CMK (cell line): ENCODE data around the gene GPC5.

Experiments used
- DNase-seq: peaks from one replicate; pipeline ENCODE4 v3.0.0-alpha.2; 2010; ENCODE audit warnings: low read depth

Gene GPC5

DNA sequence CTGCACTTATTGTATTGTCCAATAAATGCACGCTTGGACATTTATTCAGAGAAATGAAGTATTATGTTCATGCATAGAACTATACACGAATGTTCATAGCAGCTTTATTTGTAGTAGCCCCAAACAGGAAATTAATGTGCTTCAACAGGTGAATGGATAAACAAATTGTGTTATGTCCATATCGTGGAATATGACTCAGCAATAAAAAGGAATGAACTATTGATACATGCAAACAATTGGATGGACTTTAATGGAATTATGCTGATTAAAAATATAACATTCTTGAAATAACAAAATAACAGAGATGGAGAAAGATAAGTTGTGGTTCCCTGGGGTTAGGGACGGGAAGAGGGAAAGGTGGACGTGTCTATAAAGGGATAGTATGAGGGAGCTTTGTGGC, 65.9 kb downstream of the GPC5 start:
- no peak for DNase-seq

- no peak for DNase-seq
Measured at GRCh38 chr13:91467236-91467635, 68.8 kb downstream of the GPC5 start.

- DNase-seq, result no peak
Measured at GRCh38 chr13:91468301-91468700, 69.9 kb downstream of the GPC5 start.

DNA sequence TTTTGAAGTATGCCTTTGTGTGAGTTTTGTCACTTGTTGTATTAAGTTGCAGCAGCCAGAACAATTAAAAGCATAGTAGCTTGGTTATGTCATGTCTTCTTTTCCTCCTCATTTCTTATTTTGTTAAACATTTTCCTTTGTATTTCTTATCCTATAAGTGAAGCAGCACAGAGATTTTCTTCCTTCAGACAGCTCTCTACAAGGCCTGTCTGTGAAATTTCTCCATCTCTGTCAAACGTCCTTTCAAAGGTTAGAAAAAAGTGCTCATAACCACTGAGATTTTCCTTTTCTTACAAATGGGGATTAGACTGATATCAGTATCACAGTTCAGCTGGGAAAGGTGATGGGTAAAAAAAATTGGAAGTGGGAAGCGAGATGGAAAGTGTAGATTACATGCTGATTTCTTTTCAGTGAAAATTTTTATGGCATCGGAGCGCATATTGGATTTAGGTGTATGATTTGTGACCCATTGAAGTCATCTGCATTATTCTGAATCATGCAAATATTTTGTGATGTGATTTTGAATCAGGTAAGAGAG, 71.7 kb downstream of the GPC5 start:
- DNase-seq, result no peak

DNA sequence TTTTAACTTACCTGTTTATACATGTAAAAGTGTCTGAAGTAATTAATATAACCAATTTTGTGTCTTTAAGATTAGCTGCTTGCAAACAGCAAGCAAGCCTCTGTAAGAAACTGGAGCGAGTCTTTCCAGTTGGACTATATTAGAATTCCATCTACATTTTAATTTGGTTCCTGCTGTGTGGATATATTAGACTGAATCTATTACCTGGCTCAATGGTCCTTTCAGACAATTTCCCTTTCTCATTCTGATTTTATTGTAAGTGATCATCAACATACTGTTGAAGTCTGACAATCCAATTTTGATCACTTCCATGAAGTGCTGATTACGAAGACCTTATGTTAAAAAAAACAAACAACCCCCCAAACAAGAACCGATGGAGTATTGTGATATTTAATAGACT, 72.3 kb downstream of the GPC5 start:
- no peak for DNase-seq

DNA sequence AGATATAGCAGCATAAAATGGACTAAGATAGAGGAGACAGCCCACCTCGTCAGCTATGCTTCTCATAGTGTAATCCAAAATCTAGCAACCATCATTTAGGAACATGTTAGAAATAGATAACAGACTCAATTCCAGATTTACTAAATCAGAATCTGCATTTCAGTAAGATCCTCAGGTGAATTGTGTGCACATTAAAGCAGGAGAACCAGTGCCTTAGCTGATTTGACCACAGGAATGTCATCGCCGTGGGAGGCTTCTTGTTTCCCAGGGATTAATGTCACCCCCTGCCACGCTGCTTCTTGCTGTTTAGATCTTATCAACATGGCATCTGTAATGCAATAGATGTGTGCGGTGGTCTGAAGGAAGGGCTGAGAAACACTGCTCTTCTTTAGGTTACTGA, 84.0 kb downstream of the GPC5 start:
- no peak for DNase-seq

GRCh38 chr13:91491980-91492379, 93.6 kb downstream of the GPC5 start:
- DNase-seq, result no peak

GRCh38 chr13:91493442-91493841, 95.0 kb downstream of the GPC5 start:
- DNase-seq, result no peak

- DNase-seq, result no peak
Measured at GRCh38 chr13:91498298-91498697, 99.9 kb downstream of the GPC5 start.

DNA sequence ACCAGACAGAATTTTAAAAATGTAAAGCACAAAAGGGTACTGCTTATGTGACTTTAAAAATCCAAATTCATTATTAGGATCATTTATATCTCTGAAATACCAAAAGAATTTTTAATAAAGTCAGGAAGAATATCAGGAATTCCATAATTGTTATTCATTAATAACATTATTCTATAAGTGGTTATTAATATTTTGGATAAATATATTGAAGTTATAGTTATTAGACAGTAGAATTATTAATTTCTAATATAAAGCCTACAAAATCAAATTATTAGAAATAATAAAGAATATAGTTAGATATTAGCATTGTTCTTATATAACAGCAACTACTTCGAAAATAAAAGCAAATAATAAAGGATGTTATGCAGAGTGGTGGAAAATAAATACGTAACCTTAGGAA, 105.8 kb downstream of the GPC5 start:
- DNase-seq, result no peak

GRCh38 chr13:91506759-91507158, 108.3 kb downstream of the GPC5 start:
- DNase-seq, result no peak

DNA sequence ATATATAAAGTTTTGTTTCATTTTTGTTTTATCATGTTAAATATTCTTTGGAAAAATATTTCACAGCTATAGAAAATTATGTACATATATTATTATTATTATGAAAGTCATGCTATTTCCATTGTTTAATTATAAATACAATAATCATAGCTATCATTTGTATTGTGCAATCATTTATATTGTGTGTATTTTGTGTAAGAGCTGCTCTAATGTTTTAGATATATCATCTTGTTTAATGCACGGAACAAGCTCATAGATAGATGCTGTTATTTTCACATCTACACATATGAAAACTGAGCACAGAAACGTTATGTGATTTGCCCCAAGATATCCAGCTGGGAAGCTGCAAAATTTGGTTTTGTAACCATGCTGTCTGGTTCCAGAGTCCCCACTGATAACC, 111.6 kb downstream of the GPC5 start:
- no peak for DNase-seq

GRCh38 chr13:91513790-91514189, 115.4 kb downstream of the GPC5 start:
- no peak for DNase-seq

- no peak for DNase-seq
Measured at GRCh38 chr13:91516799-91517198, 118.4 kb downstream of the GPC5 start.

DNA sequence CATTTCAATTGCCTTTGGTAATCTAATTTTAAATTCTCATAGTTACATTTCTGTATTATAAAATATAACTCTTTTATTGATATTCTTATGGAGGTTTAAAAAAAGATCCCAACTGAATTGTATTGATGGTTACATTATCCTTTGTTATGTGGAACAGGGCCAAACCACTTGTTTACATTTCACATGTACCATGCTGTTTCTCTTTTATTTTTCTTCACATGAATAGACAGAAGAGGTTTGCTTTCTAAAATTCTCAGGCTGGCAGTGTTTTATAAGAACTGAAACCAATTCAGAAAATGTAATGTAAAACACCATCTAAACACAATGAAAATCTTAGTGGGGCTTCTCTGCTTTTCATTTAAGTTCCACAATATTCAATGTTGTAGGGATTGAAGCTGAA, 122.5 kb downstream of the GPC5 start:
- no peak for DNase-seq

DNA sequence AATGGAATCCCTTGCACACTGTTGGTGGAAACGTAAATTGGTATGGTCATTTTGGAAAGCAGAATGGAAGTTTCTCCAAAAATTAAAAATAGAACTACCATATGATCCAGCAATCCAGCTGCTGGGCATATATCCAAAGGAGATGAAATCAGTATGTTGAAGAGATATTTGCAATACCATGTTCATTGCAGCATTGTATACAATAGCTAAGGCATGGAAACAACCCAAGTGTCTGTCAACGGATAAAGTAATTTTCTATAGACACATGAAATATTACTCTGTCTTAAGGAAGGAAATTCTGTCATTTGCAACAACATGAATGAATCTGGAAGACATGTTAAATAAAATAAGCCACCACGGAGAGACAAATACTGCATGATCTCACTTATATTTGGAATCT, 124.7 kb downstream of the GPC5 start:
- no peak for DNase-seq

- no peak for DNase-seq
Measured at GRCh38 chr13:91526543-91527033, 128.2 kb downstream of the GPC5 start.

- no peak for DNase-seq
Measured at GRCh38 chr13:91529739-91530482, 131.5 kb downstream of the GPC5 start.

GRCh38 chr13:91531646-91532045, 133.2 kb downstream of the GPC5 start:
- DNase-seq, result no peak

DNA sequence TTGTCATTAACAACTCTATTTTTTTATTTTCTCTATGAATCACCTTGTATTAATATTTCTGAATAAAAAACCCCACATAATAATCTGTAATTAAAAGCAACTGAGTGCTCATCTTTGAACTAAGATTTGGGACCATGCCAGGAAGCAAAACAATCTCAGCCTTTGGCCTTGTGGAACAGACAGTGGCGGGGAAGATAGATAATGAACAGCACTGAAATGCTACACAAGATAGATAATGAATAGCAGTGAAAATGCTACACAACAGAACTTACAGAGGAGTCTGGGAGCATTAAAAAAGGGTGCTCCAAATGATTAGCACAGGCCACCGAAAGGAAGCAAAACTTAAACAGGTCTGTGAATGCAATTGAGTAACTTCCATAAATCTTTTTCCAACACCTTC, 134.9 kb downstream of the GPC5 start:
- DNase-seq, result no peak

- DNase-seq, result no peak
Measured at GRCh38 chr13:91534996-91535395, 136.6 kb downstream of the GPC5 start.

GRCh38 chr13:91537376-91537775, 139.0 kb downstream of the GPC5 start:
- DNase-seq, result no peak

DNA sequence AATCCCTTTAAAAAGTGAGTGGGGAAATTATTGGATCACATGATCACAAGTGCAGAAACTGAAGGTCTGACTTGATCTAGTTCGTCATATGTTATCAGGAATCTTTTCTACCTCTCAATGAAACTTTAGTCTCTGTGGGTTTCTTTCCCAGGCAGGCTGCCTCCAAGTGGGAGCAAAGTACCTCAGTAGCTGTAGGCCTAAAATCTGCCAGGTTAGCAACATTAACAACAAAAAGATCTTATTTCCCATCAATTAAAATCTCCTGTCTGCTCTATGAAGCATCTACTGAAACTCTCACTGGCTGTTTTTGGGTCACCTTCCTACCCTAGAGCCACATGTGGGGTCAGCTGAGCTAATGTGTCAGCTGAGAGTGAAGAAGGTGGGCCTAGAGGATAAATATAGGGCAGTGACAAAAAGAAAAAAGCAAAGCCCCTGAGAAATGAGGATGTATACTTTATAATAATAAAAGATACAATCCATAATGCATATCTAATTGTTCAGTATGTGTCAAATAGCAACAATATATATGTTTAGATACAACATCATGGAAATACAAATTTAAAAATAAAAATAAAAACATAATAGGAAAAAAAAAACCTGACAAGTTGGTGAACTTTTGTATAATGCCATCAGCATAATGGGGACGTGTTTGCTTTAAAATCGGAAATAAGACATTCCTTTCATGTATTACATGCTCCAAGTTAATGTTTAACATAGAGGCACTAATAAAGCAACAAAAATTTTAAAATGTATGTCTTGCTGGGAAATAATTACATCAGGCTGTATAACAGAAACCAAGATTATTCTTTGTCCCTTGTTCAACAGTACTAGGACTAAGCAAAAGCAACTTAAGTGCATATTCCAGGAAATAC, 141.1 kb downstream of the GPC5 start:
- DNase-seq, result no peak
